Superior temporal gyrus (tissue), 1 donor: ENCODE results near the gene KIAA1958.
"Not testable (repeated sequence)": the region's sequence is repeated elsewhere in the genome, so short reads cannot be mapped to it uniquely, and the experiment has no call there.

Experiments
- DNase-seq: peaks from one replicate; pipeline ENCODE4 v3.0.0-alpha.2; 2016; ENCODE audit errors: extremely low spot score

KIAA1958 gene

DNA sequence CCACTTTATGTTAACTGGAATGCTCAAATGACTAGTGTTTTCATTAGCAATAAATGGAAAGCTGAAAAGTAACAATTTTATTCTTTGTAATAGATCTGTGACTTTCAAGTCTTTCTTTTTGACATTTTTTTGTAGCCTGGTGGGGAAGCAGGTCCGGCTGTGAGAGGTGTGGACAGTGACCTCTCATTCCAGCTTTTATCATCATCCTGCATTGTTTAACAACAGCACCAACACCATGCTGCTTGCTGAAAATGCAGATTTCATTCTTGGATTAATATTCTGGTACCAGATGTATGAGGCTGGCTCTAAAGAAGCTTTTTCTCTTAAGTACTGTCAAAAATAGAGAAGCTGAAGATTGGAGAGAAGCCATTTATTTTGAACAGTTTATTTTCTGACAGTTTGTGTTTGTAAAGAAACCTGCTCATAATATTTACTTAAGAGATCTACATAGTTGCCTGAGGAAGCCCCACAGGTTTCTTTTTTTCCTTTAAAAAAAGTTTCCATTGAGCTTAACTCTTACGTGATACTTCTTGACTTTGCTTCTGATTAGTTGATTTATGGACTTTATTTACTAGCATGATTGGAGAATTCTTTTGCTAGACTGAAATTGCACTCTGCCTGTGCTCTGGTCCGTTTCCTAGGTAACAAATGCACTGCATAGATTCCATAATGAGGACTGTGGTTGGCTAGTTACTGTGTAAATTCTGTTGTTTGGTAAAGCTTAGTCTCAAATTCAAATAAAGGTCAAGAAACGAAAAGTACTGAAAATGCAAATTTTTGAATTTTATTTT, 3.4 kb downstream of the KIAA1958 start:
- DNase-seq, result peak; percentile 71

- no peak for DNase-seq
Measured at GRCh38 chr9:112493393-112494137, 6.9 kb downstream of the KIAA1958 start.

- DNase-seq, result no peak
Measured at GRCh38 chr9:112494153-112494552, 7.5 kb downstream of the KIAA1958 start.

DNA sequence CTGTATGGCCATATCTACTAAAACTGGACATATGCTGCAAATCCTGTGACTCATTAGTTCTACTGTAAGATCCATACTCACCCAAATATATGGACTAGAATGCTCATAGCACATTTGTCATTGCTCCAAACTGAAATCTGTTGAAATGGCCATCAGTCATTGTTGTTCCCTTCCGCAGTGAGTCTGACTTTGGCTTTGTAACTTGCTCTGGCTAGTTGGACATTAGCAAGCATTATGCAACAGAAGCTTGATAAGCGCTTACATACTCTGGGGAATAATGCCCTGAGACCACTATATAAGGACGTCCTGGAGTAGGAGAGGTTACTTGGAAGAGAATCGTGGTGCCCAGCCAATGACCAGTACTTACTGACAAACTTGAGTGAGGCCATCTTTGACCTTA, 9.0 kb downstream of the KIAA1958 start:
- no peak for DNase-seq

GRCh38 chr9:112496074-112496722, 9.6 kb downstream of the KIAA1958 start:
- DNase-seq, result no peak

DNA sequence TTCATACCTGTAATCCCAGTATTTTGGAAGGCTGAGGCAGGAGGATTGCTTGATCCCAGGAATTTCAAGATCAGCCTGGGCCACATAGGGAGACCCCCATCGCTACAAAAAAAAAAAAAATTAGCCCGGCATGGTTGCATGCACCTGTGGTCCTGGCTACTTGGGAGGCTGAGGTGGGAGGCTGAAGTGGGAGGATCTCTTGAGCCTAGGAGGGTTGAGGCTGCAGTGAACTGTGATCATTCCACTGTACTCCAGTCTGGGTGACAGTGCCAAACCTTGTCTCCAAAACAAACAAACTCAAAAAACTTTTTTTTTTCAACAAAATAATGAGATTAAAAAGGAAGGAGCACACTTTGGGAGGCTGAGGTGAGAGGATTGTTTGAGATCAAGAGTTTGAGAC, 14.2 kb downstream of the KIAA1958 start:
- DNase-seq, result no peak

- DNase-seq, result no peak
Measured at GRCh38 chr9:112501287-112501686, 14.7 kb downstream of the KIAA1958 start.

- DNase-seq, result no peak
Measured at GRCh38 chr9:112502175-112502946, 15.7 kb downstream of the KIAA1958 start.

GRCh38 chr9:112503170-112503569, 16.5 kb downstream of the KIAA1958 start:
- DNase-seq, result no peak

- no peak for DNase-seq
Measured at GRCh38 chr9:112505086-112505485, 18.5 kb downstream of the KIAA1958 start.

GRCh38 chr9:112505607-112506006, 19.0 kb downstream of the KIAA1958 start:
- DNase-seq, result no peak

- no peak for DNase-seq
Measured at GRCh38 chr9:112506571-112506970, 19.9 kb downstream of the KIAA1958 start.

GRCh38 chr9:112507001-112507680, 20.5 kb downstream of the KIAA1958 start:
- no peak for DNase-seq

DNA sequence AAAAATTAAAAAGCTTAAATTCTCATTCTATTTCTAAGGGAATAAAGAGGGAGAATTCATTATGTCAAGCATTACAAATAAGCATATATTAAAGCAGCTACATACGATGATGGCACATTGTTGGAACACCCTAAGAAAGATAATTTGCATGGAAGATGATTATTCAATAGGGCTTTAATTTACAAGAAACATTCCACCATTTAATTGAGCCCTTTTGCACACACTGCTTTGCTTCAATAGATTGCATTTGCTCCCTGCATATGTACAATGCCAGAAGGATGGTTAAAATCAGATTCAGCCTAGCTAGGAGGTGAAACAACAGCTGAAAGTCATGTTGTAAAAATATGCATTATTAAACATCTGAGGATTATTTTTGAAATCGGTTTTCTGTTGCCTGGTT, 21.8 kb downstream of the KIAA1958 start:
- DNase-seq, result no peak

DNA sequence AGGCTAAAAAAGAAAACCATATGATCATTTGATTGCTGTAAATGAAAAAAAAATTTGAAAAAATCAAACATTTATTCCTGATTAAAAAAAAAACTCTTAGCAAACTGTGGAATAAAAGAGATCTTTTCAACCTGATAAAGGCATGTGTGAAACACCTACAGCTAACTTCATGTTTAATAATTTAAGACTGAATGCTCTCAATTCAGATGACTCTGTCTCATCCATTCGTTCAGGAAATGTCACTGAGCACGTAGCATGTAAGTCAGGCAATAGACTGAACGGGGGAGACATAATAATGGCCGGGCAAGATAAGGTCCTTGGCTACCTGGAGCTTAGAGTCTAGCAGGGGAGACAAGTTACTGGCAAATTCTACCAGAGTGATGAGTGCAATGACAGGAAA, 25.8 kb downstream of the KIAA1958 start:
- DNase-seq, result not testable (repeated sequence)

DNA sequence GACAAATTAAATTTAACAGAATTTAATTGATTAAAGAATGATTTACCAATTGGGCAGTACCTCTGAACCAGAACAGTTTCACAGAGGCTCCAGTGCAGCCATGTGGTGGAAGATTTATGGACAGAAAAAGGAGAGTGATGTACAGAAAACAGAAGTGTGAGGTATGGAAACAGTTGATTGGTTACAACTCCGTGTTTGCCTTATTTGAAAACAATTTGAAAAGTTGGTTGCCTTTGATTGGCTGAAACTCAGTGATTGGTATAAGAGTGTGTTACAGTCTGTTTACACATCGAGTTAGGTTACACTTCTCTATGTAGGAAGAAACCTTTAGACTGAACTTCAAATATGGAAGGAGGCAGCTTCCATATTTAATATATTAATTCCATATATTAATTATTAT, 30.1 kb downstream of the KIAA1958 start:
- no peak for DNase-seq

GRCh38 chr9:112520069-112520468, 33.4 kb downstream of the KIAA1958 start:
- no peak for DNase-seq

GRCh38 chr9:112520656-112521055, 34.0 kb downstream of the KIAA1958 start:
- DNase-seq, result no peak

DNA sequence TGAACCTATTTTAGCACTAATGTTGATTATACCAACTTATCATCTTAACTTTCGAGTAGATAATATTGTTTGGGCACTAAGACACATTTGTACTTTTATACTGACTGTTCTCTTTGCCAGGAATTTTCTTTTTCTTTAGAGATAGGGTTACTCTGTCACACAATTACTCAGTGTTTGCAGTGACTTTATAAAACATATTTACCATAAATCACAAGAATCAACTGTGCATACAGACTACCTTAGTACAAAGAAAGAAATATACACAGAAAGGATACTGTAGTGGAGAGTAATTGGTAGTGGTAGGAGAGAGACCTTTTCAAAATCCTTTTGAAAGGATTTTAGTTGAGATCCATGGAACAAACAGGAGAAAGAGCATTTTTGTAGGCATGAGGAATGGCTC, 40.3 kb downstream of the KIAA1958 start:
- no peak for DNase-seq

- no peak for DNase-seq
Measured at GRCh38 chr9:112527959-112528358, 41.3 kb downstream of the KIAA1958 start.

- no peak for DNase-seq
Measured at GRCh38 chr9:112529316-112529715, 42.7 kb downstream of the KIAA1958 start.
